ENCODE measurements around the gene SVEP1. TPM values are rescaled to one million over a fixed set of nuclear protein-coding genes. Genes with fewer than 3 reads are reported as not detected.

SVEP1 gene
- total and polyA plus RNA-seq, 7 donors, result 0.78 to 16.3 (median 5.5) TPM

GRCh38 chr9:110344821-110345220, 234.7 kb downstream of the SVEP1 start:
- no peak overlapping the region for H3K27ac ChIP-seq
- ATAC-seq (no peak), DNase-seq (no peak)
- H3K4me1 ChIP-seq, result no peaks in the 10 kb centered on the region
- TF ChIP-seq, protein P1, sequence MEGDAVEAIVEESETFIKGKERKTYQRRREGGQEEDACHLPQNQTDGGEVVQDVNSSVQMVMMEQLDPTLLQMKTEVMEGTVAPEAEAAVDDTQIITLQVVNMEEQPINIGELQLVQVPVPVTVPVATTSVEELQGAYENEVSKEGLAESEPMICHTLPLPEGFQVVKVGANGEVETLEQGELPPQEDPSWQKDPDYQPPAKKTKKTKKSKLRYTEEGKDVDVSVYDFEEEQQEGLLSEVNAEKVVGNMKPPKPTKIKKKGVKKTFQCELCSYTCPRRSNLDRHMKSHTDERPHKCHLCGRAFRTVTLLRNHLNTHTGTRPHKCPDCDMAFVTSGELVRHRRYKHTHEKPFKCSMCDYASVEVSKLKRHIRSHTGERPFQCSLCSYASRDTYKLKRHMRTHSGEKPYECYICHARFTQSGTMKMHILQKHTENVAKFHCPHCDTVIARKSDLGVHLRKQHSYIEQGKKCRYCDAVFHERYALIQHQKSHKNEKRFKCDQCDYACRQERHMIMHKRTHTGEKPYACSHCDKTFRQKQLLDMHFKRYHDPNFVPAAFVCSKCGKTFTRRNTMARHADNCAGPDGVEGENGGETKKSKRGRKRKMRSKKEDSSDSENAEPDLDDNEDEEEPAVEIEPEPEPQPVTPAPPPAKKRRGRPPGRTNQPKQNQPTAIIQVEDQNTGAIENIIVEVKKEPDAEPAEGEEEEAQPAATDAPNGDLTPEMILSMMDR (IDR thresholded peaks at IDR 0.05), result no peak
- H3K36me3 ChIP-seq (ENCODE audit: insufficient read depth in 1 of 2, low read depth in 1 of 2), result no peaks in the 10 kb centered on the region
- intact Hi-C loops (cut with DNase I), result no loop called here
- peaks cover 0 to 2% (median 0%) of the 10 kb centered on the region in 3 donors for H3K27me3 ChIP-seq (ENCODE audit: insufficient read depth in 3 of 3, low read length in 2 of 3)
- H3K4me3 ChIP-seq, result no peak overlapping the region
- WGBS, 3 donors, result 86 to 91% (median 88%) methylated on average over 6 of the region's 6 CpGs
- no peaks in the 10 kb centered on the region for H3K9me3 ChIP-seq

DNA sequence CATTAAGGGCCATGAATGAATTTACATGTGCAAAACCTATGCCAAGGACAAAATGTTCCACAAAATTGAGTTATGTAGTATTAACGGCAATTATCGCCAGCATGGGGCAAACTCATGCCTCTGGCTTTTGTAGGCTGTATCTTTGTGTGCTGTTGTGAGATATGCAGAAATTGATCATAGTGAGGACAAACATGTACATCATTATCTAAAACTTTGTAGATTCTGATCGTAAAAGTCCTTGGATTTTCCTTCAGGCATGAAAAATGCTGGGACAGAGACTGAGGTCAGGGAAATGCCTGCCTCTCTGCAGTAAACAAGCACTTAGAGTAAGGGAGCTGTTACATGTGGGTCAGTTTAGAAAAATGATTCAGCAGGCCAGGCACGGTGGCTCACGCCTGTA, 236.0 kb downstream of the SVEP1 start:
- WGBS, 3 donors, result 59 to 72% (median 70%) methylated on average over 5 of the region's 5 CpGs

DNA sequence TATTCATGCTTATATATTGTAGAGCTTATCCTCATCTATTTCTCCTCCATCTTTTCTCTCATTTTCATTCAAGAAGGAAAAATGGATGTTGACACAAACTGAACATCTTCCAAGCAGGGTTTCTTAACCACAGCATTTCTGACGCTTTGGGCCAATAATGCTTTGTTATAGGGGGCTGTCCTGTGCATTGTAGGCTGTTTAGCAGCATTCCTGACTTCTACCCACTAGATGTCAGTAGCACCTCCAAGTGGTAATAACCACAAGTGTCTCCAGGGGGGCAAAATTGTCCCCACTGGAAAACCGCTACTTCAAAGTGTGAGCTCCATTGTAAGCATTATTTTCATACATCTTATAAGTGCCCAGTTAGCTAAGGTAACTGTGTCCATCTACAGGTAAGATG, 239.2 kb downstream of the SVEP1 start:
- no peaks in the 10 kb centered on the region for H3K27me3 ChIP-seq (ENCODE audit: insufficient read depth in 3 of 3, low read length in 2 of 3)
- no peaks in the 10 kb centered on the region for H3K4me1 ChIP-seq
- TF ChIP-seq, protein P1 (IDR thresholded peaks at IDR 0.05), result no peak
- H3K27ac ChIP-seq, result no peak overlapping the region
- H3K36me3 ChIP-seq (ENCODE audit: insufficient read depth in 1 of 2, low read depth in 1 of 2), result no peaks in the 10 kb centered on the region
- no peak overlapping the region for H3K4me3 ChIP-seq
- H3K9me3 ChIP-seq, result no peaks in the 10 kb centered on the region
- 71 to 81% (median 80%) methylated on average over 2 of the region's 2 CpGs for WGBS, 3 donors
- intact Hi-C loops (cut with DNase I), result no loop called here
- DNase-seq, result no peak
- no peak for ATAC-seq

More for the DNA sequence above, 236.0 kb downstream of the SVEP1 start:
- ATAC-seq (no peak), DNase-seq (no peak)
- Histone ChIP-seq H3K9me3 (no peaks in the 10 kb centered on the region), H3K4me3 (no peak overlapping the region), H3K36me3 (ENCODE audit: insufficient read depth in 1 of 2, low read depth in 1 of 2) (no peaks in the 10 kb centered on the region), H3K27me3 (ENCODE audit: insufficient read depth in 3 of 3, low read length in 2 of 3) (peaks cover 0 to 2% (median 0%) of the 10 kb centered on the region in 3 donors), H3K4me1 (no peaks in the 10 kb centered on the region), H3K27ac (no peak overlapping the region)
- TF ChIP-seq, protein P1 (IDR thresholded peaks at IDR 0.05), result no peak
- intact Hi-C loops (cut with DNase I), result no loop called here

DNA sequence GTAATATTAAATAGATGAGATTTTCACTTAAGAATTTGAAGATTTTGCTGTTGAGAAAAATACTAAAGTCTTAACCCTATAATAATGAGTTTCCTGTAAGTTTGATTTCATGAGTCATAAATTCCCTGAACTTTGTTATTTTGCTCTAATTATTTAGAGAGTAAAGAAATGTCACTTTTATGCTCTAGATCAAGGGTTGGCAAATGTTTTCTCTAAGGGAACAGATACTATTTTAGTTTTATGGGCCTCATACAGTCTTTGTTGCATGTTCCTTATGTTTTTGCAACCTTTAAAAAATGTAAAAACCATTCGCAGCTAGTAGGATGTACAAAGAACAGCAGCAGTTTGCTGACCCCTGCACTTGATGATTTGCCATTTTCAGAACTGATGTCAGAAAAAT, 241.4 kb downstream of the SVEP1 start:
- Histone ChIP-seq H3K27ac (no peak overlapping the region), H3K36me3 (ENCODE audit: insufficient read depth in 1 of 2, low read depth in 1 of 2) (no peaks in the 10 kb centered on the region), H3K4me1 (no peaks in the 10 kb centered on the region), H3K9me3 (no peaks in the 10 kb centered on the region), H3K4me3 (no peak overlapping the region), H3K27me3 (ENCODE audit: insufficient read depth in 3 of 3, low read length in 2 of 3) (no peaks in the 10 kb centered on the region)
- ATAC-seq, result no peak
- DNase-seq, result no peak
- intact Hi-C loops (cut with DNase I), result no loop called here
- TF ChIP-seq, protein P1 (IDR thresholded peaks at IDR 0.05), result no peak
- WGBS, 3 donors, result 57 to 67% (median 58%) methylated on average over 1 of the region's 1 CpG

DNA sequence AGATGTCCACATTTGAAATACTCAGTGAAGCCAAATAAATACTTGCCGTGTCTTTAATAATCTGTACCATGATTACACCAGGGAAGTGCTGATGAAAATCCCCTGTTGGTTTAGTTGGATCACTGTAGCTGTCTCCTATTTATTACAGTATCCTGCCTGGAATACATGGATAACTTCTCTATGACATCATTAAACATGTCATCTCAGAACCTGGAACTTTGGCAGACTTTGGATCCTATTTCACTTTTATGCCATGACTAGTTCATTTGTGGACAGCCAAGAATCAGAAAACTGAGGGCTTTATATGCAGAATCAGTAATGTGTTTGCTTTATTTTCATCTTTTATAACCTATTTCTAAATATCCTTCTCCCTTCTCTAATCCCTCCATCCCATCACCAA, 241.8 kb downstream of the SVEP1 start, which contains the start of gene TXNDC8:
TSS of gene TXNDC8 (minus strand) at position 137 of the 400 bp plus-strand sequence.
- Histone ChIP-seq H3K27me3 (ENCODE audit: insufficient read depth in 3 of 3, low read length in 2 of 3) (no peaks in the 10 kb centered on the region), H3K27ac (no peak within 1 kb of the TSS), H3K9me3 (no peaks in the 10 kb centered on the region), H3K4me1 (no peaks in the 10 kb centered on the region), H3K4me3 (no peak within 1 kb of the TSS), H3K36me3 (ENCODE audit: insufficient read depth in 1 of 2, low read depth in 1 of 2) (no peaks in the 10 kb centered on the region)
- TF ChIP-seq, protein P1 (IDR thresholded peaks at IDR 0.05), result no peak
- DNase-seq (no peak), ATAC-seq (no peak)
- 14 to 30% (median 29%) methylated on average over 1 of the region's 1 CpG for WGBS, 3 donors
- intact Hi-C loops (cut with DNase I), result no loop called here
